GM19238 (cell line): Measurements from ENCODE around the gene SPATA3.

Source experiments
- DNase-seq: peaks from one replicate; pipeline ENCODE4 v3.0.0; 2011; ENCODE audit warnings: low spot score; ENCODE audit not compliant: insufficient read length

Gene SPATA3

GRCh38 chr2:231047923-231048915 lies 52.3 kb downstream of the SPATA3 start:
- DNase-seq = no peak

GRCh38 chr2:231049286-231050017 lies 53.5 kb downstream of the SPATA3 start:
- no peak for DNase-seq

GRCh38 chr2:231050018-231050901 lies 54.3 kb downstream of the SPATA3 start:
- no peak for DNase-seq

GRCh38 chr2:231051116-231051515 lies 55.2 kb downstream of the SPATA3 start:
- DNase-seq = no peak

GRCh38 chr2:231052494-231053451 lies 56.9 kb downstream of the SPATA3 start:
- DNase-seq = peak; percentile 73

- no peak for DNase-seq
These were observed 57.9 kb downstream of the SPATA3 start for GRCh38 chr2:231053846-231054245.

GRCh38 chr2:231056453-231057416 lies 60.8 kb downstream of the SPATA3 start, which contains the start of gene PSMD1:
Gene PSMD1, plus strand, starts transcription at chr2:231056867. Its CDS starts 159 bp downstream, at chr2:231057026.
- peak; percentile 84 for DNase-seq

GRCh38 chr2:231057590-231057989 lies 61.7 kb downstream of the SPATA3 start:
- DNase-seq = no peak
